ENCODE data around the gene PDE6G. TPM values are rescaled to one million over a fixed set of nuclear protein-coding genes. Genes with fewer than 3 reads are reported as not detected.
"Not testable (repeated sequence)": the region's sequence is repeated elsewhere in the genome, so short reads cannot be mapped to it uniquely, and the experiment has no call there.

PDE6G gene
- polyA plus RNA-seq, 1 donor: 11.0 TPM

DNA sequence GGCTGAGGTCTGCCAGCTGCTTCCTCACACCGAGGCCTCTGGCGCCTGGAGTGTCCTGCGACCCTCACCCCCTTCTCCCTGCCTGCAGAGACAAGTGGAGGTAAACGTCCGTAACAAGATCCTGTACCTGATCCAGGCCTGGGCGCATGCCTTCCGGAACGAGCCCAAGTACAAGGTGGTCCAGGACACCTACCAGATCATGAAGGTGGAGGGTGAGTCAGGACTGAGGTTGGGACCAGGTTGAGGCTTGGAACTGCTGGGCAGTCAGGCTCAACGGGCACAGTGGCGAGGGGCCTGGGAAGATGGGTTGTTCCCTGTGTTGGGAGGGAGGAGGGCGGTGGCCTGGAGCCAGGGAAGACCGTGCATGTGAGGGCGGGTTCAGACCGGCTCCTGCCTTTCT lies 32.3 kb upstream of the PDE6G start:
- DNase-seq: no peak

DNA sequence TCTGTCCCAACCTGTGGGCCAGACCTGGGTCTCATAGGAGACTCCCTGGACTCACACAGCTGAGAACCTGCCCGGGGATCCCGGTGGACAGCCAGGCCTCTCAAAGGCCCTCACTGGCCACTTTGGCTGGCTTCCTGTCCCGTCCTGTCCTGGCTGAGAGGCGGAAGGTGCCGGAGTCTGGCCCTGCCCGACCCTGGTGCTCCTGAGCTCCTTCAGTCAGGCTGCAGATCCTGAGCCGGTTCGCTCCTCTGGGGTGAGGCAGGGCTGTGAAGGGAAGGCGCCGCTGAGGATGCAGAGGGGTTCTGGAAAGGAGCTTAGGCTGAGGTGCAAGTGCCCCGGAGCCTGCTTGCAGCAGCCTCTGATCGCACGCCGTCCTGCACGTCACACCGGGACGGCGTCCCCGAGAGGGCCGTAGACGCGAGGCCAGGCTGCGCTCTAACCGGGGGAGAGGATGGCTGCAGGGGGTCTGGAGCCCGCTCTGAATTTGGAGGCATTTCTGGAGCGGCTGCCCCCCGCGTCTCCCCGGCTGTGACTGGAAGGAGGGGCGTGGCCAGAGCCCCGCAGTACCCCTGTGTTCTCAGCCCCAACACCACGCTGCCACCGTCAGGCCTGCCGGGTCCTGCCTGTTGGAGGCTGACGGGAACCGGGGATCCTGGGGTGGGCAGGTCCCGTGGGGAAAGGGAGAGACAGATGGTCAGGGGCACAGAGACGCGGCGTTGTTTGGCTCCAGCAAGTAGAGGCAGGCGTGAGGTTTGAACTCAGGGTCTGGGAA lies 31.6 kb upstream of the PDE6G start:
- no peak for DNase-seq

DNA sequence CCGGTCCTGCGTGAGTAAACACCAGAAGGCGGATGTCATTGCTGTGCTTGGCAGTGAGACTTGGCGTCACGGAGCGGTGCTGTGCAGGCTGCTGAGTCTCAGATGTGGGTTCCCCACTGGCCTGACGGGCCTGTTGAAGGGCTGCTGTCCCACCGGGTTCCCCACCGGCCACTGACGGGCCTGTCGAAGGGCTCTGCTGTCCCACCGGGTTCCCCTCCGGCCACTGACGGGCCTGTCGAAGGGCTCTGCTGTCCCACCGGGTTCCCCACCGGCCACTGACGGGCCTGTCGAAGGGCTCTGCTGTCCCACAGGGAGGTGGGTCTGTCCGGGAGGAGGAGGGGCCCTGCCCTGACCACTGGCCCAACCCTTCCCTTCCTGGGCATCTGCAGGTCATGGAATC lies 30.3 kb upstream of the PDE6G start:
- DNase-seq: no peak

DNA sequence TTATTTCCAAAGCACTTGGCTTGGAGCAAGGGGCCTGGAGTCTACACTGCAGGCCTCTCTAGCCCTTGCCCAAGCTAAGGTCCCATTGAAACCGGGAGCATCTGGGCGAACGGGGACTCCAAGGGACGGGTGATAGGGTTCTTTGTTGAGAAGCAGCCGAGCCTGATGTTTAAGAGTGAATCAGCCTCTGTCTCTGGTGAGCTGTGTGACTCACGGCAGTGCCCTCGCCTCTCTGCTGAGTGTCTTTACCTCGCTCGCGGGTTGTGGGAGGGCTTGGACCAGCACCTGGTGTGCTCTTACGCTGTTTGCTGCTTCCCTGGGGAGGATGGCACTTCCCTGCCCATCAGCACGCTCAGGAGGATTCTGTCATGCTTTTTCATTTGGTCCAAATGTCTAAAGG lies 28.8 kb upstream of the PDE6G start:
- DNase-seq: no peak

DNA sequence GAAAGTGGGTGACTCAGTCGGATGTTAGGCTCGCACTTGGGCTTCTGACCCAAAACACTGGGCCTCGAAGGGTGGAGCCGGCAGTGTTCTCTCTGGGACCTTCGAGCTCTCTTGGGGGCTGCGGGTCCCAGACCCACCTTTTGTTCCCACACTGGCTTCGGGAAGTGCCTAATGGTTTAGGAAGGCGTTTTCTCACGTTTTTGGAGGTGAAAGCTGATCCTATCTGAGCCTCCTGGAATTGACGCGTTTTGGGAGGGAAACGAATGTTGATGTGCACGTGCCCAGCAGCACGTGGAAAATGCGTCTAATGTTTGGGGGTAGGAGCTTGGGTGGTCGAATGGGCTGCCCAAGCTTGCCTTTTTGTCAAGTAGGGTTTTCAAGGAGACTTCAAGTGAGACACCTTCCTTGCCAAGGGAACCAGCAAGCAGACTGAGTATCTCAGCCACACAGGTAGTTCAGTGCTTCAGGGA lies 28.1 kb upstream of the PDE6G start:
- DNase-seq: no peak

DNA sequence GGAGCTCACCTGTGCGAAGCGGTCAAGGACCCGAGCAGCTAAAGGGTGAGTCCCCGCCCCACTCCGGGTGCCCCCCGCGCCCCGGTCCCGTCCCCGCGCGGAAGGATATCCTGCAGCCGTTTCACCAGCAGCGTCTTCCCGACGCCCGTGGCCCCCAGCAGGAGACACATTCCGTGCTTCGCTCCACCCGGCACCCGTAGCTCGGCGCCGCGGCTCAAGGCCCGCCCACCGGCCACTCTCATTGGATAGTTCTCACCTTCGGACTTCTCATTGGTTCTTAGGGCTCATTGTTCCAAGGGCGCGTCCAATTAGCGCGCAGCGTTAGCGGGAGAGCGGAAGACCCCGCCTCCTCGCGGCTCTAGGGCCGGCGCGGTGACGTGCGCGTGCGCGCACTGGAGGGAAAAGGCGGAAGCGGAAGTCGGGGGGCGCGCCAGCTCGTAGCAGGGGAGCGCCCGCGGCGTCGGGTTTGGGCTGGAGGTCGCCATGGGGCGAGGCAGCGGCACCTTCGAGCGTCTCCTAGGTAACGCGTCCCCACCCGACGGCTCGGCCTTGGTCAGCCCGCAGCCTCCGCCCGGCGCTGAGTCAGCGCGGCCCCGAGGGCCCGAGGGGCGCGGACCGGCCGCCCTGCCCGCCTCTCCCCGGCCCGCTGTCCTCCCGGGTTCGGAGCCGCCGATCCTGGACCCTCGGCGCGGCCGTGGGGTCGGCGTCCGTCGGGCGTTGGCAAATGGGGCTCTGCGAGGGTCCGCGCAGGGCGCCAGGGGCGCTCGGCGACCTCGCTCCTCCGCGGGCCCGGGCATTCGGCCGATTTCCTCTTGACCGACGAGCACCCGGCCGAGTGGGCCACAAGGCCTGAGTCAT lies 27.5 kb upstream of the PDE6G start, which contains the start of the genes ARL16 and HGS:
ARL16 (minus strand) TSS at position 214 of the 858 bp plus-strand sequence; CDS start at position 170, 44 bp downstream.
HGS (plus strand) TSS at position 428 of the 858 bp plus-strand sequence; CDS start at position 484, 56 bp downstream.
- peak; percentile 99 for DNase-seq

DNA sequence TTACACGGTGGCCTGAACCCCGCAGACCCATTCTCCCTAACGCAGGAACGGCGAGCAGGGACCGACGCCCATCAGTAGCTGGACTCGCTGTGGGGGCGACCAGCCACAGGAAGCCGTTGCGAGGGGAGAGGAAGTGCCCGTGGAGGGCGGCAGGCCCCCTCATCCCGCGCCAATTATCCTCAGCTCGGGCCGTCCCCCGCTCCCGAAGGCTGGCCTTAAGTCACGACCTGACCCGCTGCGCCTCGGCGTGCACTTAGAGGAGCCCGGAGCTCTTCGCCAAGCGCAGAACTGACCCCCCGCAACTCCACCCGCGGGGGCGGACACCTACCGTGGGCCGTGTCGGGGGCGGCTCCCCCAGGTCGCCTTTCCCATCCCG lies 26.9 kb upstream of the PDE6G start:
- DNase-seq: no peak

DNA sequence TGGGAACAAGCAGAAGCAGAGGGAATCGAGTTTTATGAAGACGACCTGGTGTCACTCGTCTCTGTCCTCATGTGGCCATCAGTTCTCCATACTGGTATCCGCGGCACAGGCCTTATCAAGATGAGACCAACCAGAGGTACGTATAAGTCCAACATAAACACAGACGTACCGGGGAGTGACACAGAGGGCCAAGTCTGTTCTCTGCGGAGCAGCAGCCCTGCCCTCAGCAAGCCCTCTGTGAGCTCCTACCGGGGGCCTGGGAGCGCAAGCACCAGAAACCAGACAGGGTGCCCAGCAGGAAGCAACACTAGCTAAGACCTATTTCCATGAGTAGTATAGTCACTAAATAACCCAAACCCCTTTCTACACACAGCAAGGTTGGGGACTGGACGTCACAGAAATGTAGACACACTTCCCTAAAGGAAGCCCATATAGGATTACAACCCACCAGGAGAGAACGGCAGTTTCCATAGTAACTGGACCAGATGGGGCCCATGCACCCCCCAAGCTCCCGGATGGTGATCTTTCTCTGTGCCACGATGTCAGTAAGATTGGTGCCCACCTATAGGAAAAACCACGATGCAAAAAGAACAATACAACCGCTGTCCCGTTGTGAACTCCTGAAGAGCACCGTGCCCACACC lies 26.3 kb upstream of the PDE6G start:
- no peak for DNase-seq

DNA sequence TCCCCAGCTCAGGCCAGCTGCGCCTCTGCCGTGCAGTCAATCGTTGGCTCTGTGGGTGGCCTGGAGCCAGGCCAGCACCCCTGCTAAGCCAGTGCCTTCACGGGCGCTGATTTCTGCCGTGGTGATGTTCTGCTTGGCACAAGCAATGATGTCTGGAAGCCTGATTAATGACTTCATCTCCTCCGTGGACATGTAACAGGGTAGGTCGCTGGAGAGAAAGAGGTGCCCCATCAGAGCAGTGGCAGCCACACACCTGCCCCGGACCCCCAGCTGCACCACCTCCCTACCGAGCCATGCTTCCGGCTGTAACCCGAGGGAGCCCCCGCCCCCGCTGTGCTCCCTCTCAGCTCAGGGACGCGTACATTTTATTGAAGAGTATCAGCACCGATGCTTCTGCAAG lies 25.3 kb upstream of the PDE6G start:
- DNase-seq: no peak

DNA sequence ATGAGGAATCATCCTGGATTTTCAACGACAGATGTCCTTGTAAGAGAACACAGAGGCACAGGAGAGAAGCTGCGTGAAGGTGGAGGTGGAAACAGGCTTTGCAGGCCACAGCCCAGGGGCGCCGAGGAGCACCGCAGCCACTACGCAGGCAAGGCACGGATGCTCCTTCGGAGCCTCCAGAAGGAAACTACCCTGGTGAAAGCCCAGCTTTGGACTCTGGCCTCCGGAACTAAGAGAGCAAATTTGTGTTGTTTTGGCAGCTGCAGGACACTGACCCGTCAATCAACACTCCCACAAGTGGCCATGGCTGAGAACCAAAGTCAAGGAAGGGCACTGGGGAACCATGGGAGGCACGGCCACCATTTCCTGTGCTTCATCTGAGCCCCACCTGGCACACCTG lies 23.8 kb upstream of the PDE6G start:
- DNase-seq: no peak

DNA sequence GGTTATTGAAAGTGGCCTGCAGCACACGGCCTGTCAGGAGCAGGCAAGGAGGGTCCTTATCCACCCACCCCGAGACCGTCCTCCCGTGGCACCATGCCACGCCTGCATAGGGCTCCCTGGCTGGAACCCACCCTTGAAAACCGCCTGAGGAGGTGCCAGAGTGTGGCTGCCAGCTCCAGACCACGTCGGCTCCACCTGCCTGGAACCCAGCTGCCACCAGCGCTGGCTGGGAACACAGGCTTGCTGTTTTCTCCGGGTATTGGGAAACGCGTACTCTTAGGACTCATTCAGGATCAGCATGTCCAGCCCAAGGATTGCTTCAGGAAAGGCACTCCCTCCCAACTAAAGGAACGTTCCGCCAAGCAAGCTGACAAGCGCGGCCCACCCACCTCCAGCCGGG lies 20.6 kb upstream of the PDE6G start:
- DNase-seq: no peak

DNA sequence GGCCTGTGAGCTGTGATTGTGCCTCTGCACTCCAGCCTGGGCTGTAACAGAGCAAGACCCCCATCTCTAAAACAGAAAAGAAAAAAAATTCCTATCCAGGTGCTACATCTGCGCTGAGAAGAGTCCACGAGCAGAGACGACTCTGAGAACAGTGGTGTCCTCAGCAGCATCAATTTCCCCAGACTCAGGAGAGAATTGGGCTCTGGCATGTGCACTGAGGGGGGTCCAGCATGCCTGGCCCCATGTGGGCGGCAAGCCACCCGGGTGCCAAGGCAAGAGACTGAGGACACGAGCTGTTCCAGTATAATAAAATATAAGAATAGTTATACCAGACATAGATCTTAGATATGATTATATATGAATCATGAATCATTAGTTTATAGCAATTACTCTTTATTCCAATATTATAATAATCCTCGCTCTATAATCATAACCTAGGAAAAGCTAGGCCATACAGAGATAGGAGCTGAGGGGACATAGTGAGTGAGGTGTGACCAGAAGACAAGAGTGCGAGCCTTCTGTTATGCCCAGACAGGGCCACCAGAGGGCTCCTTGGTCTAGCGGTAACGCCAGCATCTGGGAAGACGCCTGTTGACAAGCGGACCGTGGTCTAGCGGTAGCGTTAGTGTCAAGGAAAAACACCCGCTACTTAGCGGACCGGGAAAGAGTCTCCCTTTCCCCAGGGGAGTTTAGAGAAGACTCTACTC lies 19.3 kb upstream of the PDE6G start:
- not testable (repeated sequence) for DNase-seq

DNA sequence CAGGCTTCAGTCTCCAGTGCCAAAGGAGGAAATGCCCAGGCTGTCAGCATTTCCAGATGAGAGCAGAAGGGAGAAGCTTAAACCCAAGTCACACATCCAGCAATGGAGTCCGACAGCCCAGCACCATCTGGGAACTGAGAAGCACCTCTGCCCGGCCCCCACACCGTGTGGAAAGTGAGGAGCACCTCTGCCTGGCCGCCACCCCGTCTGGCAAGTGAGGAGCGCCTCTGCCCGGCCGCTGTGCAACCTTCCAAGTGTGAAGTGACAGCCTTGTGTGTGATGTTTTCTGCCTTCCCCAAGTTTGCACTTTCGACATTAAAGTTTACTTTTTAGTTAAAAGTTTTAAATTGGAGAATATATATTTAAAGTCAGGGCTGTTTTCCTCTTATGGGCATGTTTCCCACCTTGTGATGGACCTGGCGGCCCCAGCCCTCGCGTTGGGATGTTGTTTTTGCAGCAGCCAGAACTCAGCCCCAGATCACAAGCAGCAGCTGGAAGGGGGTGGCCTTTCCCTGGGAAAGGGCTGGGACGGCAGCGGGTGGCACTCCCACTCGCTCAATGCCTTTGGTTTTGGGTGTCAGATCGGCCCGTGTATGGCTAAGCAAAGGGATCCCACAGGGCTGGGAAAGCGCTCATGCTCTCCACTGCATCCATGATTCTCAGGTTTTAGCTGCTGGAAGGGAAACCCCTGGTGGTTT lies 17.4 kb upstream of the PDE6G start:
- DNase-seq: no peak

DNA sequence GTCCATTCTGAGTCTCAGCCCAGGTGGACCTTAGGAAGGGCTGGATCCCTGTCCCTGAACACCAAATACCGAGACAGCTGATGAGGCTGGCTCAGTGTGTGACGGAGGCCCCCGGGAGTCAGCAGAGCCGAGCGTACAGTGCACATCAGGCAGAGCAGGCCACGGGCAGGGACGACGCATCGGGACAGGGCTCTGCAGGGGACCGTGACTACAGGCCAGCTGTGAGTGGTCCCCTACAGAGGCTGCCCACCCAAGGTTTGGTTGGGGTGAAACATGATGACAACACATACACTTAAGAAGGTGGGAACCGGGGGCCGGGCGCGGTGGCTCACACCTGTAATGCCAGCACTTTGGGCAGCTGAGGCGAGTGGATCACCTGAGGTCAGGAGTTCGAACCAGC lies 16.6 kb upstream of the PDE6G start:
- no peak for DNase-seq

DNA sequence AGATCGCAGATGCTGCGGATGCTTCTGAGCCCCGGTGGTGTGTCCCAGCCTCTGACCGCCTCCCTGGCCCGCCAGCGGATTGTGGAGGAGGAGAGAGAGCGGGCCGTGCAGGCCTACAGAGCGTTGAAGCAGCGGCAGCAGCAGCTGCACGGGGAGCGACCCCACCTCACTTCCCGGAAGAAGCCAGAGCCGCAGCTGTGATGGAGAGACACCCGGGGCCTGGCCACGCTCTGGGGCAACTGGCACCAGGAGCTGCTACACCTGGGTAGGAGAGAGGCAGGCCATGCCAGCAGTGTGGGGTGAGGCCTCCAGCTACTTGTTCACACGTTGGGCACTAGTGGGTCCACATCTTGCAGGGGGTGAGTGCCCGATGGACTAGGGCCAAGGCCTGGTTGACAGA lies 16.2 kb upstream of the PDE6G start:
- DNase-seq: no peak

DNA sequence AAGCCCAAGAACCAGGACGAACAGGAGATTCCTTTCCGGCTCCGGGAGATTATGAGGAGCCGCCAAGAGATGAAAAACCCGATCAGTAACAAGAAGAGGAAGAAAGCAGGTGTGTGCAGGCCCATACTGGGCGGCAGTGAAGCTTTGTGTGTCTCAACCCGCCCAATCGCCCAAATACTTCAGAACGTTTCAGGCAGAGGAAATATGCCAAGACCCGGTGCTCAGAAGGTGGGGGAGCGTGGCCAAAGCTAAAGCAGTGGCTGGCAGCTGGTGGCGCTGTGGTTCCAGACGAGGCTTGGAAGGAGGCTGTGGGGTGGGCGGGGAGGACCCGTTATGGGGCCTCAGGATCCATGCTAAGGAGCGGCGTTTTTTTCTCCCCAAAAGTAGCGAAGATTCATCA lies 11.4 kb upstream of the PDE6G start:
- DNase-seq: no peak

DNA sequence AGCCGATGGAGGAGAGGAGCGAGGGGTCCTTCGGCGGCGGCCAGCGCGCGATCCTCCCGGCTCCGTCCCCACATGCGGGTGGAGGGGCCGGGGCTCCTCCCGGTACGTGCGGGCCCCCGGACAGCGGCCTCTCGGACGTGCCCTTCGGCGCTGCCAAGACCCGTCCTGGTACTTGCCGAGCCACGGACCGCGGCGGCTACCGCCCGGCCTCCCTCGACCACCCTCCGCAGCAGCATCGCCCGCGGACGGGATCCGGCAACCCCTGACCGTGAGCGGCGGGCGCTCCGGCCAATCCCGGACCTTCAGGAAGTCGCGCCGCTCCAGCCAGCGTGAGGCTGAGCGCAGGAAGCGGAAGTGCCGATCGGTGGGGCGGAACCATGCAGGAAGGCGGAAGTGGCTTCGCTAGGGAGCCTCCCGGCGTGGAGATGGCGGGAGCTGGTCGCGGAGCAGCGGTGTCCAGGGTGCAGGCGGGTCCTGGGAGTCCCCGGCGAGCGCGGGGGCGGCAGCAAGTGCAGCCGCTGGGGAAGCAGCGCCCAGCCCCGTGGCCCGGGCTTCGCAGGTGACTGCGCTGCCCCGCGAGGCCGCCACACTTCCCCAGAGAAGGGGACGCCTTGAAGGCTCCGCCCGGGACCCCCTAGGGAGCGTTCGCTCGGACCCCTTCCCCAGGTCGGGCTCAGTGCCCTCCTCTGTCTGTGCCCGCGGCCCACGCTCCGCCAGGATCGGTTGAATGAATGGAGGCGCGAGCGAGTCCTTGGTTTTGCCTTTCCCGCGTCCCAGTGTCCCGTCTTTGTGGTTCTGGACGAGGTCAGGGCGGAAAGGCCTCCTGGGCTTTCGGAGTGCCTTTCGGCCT lies 10.2 kb upstream of the PDE6G start, which contains the start of the genes CCDC137 and OXLD1:
CCDC137 (plus strand) TSS at position 396 of the 850 bp plus-strand sequence; CDS start at position 426, 30 bp downstream.
OXLD1 (minus strand) TSS at position 264 of the 850 bp plus-strand sequence; CDS start at position 236, 28 bp downstream.
- DNase-seq: peak; percentile 94

DNA sequence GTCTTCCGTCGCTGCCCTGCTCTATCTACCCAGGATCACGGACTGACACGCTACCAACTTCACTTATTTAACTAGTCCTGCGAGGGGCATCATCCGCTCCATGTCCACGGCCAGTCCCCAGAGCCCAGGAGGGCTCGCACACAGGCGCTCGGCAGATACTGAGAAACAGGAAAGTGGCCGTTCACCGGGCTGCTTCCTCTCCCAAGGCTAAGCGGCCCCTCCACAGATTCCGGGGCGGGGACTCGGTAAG lies 9.7 kb upstream of the PDE6G start:
- DNase-seq: no peak

DNA sequence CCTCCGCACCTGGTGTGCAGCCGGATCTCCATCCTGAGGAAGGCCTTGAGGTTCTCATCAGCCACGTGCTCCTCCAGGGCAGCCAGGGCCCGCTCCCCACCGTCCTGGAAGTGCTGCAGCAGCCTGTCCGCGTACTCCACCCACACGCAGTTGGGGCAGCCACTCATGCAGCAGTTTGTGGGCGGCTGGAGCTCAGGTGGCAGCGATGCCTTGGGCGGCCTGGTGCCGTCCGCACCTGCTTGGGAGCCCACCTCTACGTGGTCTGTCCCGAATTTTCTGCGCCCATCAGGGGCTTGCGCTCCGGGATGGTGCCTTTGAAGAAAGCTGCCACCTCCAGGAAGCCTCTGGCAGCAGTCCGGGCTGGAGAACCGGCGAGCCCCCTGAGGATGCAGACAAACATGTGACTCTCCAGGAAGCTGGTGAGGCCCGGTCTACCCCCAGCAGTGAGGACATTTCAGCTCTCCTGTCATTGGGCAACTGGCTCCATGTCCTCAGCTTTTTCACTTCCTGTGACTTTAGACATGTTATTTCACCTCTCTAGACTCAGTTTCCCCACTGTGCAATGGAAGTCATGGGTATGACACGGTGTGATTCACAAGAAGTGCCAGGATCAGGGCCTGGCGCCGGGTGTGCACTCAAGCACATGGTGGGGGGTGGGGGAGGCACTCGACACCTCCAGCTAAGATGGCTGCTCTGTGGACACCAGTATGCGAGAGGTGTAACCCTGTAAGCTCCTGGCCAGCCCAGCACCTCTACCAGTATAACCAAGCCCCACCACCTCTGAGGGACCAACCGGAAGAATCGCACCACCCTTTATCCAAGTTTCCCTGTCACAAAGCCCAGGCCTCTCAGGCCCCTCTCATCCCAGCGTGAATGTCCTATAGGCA lies 9.1 kb upstream of the PDE6G start:
- DNase-seq: no peak
